AG10803 (cell line): ENCODE data around the gene VPS8.

ENCODE experiments used
- DNase-seq: peaks from one replicate; pipeline ENCODE4 v3.0.0; 2010; ENCODE audit warnings: low read depth
- H3K4me3 ChIP-seq: 2 replicates; pipeline ENCODE4 v1.5.1; 2011; ENCODE audit warnings: mild to moderate bottlenecking, low read length, control low read depth
- TF ChIP-seq, protein P1 (sequence below): conservative IDR thresholded peaks from 2 replicates; pipeline ENCODE4 v1.5.1; 2011; ENCODE audit warnings: mild to moderate bottlenecking, low read length, control low read depth, inconsistent platforms

VPS8 gene

DNA sequence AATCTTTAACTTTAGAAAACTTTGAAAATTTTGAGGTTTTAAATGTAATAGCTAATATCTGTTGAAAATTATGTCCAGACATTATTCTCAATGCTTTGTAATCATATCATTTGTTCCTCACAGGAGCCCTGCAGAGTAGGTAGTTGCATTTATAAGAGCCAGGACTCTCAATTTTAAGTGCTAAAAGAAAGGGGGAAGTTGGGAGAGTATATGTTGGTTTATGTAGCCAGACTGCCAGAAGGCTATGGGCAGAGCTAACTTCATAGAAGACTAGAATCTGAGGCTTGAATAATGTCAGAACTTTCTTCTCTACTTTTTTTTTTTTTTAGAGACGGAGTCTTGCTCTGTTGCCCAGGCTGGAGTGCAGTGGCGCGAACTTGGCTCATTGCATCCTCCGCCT lies 9.1 kb downstream of the VPS8 start:
- no peak for DNase-seq
- TF ChIP-seq, protein P1, sequence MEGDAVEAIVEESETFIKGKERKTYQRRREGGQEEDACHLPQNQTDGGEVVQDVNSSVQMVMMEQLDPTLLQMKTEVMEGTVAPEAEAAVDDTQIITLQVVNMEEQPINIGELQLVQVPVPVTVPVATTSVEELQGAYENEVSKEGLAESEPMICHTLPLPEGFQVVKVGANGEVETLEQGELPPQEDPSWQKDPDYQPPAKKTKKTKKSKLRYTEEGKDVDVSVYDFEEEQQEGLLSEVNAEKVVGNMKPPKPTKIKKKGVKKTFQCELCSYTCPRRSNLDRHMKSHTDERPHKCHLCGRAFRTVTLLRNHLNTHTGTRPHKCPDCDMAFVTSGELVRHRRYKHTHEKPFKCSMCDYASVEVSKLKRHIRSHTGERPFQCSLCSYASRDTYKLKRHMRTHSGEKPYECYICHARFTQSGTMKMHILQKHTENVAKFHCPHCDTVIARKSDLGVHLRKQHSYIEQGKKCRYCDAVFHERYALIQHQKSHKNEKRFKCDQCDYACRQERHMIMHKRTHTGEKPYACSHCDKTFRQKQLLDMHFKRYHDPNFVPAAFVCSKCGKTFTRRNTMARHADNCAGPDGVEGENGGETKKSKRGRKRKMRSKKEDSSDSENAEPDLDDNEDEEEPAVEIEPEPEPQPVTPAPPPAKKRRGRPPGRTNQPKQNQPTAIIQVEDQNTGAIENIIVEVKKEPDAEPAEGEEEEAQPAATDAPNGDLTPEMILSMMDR = no peak
- H3K4me3 ChIP-seq = no peak overlapping the region

DNA sequence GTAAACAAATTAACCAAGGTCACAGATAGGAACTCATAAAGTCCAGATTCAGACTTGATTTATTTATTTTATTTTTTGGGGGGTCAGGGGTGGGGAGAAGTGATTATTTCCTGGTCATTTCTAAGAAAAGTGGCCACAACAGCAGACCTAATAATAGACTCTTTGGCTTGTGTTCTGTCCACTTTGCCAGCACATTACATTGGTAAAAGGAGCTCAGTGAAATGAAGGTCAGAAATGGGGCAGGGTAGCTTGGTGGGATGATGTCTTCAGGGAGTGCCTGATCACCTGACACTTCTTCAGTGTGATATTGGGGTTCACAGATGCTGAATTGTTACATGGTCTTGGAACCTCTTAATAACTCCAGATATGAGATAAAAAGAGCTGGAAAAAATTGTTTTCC lies 10.1 kb downstream of the VPS8 start:
- no peak for DNase-seq
- no peak overlapping the region for H3K4me3 ChIP-seq
- TF ChIP-seq, protein P1 = no peak

DNA sequence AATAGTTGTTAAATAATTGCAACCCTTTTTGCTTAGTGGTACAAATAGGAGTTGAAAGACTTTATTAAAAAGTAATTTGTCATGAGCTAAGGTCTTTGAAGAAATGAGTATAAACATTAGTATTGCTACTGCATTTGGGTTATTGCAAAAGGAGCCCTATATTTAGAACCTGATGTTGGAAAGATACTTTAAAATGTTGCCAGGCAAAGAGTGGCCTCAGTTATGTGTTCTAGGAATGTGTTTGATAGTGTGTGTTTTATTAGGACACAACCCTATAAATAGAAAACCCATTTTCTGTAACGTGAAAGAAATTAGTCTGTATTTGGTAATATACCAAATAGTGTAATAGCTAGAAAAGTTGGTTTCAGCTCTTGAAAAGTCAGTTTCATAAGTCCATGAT lies 10.7 kb downstream of the VPS8 start:
- TF ChIP-seq, protein P1 = no peak
- no peak overlapping the region for H3K4me3 ChIP-seq
- DNase-seq = peak; percentile 78

DNA sequence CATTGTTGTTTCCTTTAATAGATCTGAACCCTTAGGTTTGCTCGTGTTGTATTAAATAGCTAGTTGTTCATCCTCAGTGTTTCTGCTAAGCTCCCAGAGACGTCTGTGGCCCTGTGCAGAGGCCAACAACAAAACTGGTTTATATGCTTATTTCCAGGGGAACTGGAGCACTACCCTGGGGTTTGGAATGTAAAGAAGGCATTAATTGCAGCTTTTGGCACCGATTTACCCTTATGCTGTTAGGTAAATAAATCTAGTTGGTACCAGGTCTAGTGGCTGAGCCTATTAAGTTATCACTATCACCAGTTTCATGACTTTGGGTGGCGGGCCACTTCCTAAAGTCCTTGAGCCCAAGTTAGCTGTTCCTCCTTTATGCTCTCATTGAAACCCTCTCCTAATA lies 12.0 kb downstream of the VPS8 start:
- DNase-seq = no peak
- TF ChIP-seq, protein P1 = no peak
- H3K4me3 ChIP-seq = no peak overlapping the region

DNA sequence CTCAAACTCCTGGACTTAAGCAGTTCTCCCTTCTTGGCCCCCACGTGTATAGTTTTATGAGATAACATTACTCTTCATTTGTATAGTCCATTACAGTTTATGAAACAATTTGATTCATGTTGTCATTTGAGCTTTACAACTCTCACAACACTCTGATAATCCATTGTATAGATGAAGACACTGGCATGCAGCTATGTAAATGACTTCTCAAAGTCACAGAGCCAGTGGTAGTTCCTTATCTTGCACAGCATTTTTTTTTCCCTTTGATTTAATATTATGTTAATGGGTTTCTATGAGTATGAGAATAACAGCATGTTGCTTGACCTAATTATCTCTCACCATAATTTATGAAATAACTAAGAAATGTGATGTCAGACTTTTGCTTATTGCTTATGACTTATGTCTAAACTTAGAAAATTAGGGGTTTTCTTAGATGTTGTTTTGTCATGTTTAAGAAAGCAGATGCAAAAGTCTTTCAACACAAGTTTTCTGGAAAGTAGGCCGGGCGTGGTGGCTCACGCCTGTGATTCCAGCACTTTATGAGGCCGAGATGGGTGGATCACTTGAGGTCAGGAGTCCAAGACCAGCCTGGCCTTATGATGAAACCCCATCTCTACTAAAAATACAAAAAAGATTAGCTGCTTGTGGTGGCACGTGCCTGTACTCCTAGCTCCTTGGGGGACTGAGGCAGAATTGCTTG lies 13.3 kb downstream of the VPS8 start:
- TF ChIP-seq, protein P1 = no peak
- DNase-seq = no peak
- no peak overlapping the region for H3K4me3 ChIP-seq

DNA sequence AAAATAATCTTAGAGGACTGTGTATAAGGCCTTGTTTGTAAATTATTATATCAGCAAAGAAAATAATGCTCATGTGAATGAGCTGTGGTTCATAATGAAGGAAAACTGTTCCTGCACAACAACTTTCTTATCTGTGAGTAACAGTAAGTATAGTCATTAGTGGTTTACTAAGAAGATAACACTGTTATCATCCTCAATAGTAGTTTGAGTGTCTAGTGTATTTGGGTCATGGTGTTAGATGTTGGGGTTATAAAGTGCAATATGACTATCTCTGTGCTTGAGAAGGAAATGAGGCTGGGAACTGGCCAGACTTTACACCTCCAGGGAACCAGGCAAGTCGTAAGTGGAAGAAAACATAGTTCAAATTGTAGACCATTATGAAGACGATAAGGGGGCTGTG lies 15.6 kb downstream of the VPS8 start:
- TF ChIP-seq, protein P1 = no peak
- no peak overlapping the region for H3K4me3 ChIP-seq
- DNase-seq = no peak

DNA sequence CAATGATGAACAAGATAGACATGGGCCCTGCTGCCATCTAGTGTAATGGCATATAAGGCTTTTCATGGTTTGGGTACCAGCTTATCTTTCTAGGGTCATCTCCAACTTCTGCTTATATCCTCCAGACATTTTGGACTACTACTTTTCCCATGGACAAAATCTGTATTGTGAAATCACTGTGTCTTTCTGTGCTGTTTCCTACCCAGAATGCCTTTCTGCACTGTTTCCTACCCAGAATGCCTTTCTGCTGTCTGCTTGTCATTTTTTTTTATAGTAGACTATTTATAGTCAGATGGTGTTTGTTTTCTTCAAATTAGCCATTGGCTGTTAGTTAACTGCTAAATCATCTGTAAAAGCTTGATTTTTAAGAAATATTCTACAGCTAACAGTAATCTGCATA lies 20.1 kb downstream of the VPS8 start:
- DNase-seq = no peak
- TF ChIP-seq, protein P1 = no peak
- no peak overlapping the region for H3K4me3 ChIP-seq
